Sciatic nerve (tissue), 2 donors: ENCODE data around the gene C17orf113. TPM values are rescaled to one million over a fixed set of nuclear protein-coding genes. Genes with fewer than 3 reads are reported as not detected.

Experiments
- ATAC-seq: fragments of 200-7000 bp; cut with Tn5 transposase; one replicate; pipeline ENCODE4 v1.9.1; 2020; ENCODE audit warnings: mild to moderate bottlenecking, moderate library complexity
- DNase-seq: peaks from one replicate; pipeline ENCODE4 v3.0.0-alpha.2; 2020; ENCODE audit warnings: low spot score
- intact Hi-C: fragments of 100-400 bp; cut with DNase I; formaldehyde crosslinking; loops from one replicate; pipeline ENCODE4 v1.14.2; 2022
- total RNA-seq: library from RNA; stranded (reverse); fragmentation: NEBNext Ultra II Directional; extraction: Animal tissue kit (Norgen Biotek cat#: 25700); gene quantifications from one replicate; pipeline ENCODE4 v1.2.1, GENCODE V29; 2021
- donor health status: DM: no; HTN: no; CAD: no.
- donor health status: DM: no; HTN: no; CAD: no.

Gene C17orf113
- 2.9 TPM for total RNA-seq

DNA sequence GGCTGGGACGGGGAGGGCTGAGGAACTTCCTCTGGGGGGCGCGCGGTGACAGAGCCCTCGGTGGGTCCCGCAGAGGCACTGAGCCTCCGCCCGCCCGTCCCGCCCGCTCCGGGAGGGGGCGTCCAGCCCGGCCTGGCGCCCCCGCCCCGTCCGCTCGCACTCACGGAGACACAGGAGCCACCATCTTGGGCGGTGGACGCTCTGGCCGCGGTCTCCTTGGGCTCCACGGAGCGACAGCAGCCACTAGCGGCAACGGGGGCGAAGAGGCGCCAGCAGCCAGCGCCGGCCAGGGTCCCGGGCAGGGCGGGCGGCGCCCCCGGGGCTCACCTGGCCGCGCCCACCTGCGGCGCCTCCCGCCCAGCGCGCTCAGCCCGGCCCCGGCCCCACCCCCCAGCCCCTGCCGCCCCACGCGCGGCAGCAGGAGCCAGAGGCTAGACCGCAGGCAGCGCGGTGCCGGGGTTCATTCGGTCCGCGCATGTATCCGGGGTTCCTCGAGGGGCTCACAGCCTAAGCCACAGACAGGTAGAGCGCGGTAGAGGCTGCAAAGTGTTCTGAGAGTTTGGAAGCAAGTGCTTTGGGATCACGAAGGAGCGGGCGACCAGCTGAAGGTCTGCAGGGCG is at the start of gene C17orf113:
C17orf113 (minus strand) TSS at position 209 of the 620 bp plus-strand sequence. CDS start 7,225 bp downstream, outside the sequence.
- DNase-seq (peak; percentile 73), ATAC-seq (peak; percentile 71)
- intact Hi-C loops: no loop called here

DNA sequence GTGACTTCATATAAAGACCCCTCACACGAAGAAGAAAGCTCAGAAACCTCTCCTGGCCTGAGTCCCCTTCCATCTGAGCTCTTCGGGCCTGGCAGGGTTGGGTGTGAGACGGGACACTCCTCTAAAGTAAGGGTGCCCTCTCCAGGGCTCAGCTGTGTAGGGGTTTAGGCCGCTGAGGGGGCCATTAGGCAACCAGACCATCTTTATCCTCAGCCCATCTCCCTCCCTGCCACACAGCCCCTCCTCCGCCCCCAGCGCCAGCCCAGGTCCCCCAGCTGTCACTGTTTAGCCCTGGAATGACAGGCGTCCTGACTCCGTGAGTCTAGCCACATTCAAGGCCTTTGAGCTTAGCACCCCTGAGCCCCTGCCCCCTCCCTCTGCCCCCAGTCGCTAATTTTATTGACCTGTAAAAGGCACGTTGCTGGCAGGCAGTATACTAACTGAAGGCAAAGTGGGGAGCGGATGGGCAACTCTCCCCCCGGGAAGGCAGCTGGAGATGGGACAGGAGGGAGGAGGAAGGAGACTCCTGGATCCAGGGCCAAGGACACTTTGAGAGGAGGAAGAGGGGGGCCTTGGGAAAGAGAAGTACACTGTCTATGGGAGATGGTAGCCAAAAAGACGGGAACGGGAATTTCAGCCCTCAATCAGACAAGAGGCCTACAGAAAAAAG is 48.5 kb upstream of the C17orf113 start:
- ATAC-seq (no peak), DNase-seq (no peak)
- intact Hi-C loops: no loop called here

DNA sequence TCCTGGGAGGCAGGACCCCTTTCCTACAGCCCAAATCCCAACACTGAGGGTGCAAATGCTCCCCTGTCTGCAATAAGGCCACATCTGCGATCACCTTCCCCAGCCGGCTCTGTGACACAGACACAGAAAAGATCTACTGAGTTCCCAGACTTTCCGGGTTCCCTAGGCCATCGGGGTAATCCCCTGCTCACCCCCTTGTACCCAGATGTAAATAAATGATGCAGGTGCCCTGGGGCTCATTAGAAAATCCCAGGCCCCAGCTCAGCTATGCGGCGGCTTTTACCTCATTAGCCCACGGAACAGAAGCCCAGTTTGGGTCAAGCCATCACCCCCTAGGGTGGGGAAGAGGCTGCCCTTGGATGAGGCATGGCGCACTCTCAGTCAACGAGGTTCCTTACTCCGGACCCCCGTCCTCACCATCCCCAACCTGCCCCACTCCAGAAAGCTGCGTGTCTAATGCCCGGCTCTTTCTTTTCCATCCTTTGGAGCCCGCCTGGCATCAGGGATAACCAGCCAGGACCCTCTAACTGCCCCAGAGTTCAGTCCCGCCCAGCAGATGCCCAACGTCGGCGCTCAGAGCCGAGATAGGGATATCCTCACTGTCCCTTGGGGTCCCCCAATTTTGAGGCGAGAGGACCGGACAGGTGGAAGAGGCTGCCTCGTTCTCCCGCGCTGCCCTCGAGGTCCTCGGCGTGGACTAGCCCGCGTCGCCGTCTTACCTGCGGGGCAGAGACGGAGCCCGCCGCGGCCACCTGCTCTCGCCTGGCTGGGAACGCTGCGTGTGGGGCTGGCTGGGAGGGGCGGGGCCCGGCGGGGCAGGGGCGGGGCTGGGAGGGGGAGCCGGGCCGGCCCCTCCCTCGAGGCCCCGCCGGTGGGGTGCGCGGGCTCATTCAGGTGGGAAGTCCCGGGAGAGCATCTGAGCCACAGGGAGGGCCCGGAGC is 47.6 kb upstream of the C17orf113 start, which contains the start of gene ZNF385C:
ZNF385C (minus strand) TSS at position 783 of the 941 bp plus-strand sequence. CDS start 35,417 bp downstream, outside the sequence.
- DNase-seq (no peak), ATAC-seq (no peak)
- intact Hi-C loops: no loop called here

DNA sequence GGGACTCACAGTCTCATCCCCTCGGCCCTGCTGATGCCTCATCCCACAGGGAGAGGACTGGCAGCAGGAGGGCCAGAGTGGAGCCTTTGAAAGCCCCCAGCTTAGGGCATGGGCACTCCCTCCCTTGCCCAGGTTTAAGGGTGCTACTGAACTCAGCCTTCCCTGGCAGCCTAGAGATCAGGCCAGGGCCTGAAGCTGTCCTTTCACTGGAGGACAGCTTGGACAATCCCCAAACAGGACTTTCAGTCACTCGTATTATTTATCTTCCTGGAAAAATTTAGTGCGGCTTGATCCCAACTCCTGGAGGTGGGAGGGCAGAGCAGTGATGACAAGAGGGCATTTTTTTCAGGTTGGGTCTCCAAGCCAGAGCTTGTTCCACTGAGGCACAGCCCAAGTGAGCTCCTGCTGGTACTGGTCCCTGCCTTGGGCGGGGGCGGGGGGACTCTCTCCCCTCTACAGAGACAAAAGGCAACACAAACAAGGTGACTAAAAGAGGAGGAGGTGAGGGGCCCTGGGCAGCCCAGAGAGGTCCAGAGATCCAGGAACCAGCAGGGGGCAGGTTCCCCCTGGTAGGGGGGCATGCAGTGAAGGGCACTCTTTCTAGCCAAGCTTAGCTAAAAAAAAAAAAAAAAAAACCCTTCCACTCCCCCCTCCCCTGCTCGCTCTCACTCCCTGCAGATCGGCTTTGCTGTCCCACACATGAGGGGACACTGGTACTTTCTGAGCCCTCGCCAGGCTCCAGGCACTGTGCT is 46.1 kb upstream of the C17orf113 start:
- intact Hi-C loops: no loop called here
- DNase-seq (no peak), ATAC-seq (no peak)

DNA sequence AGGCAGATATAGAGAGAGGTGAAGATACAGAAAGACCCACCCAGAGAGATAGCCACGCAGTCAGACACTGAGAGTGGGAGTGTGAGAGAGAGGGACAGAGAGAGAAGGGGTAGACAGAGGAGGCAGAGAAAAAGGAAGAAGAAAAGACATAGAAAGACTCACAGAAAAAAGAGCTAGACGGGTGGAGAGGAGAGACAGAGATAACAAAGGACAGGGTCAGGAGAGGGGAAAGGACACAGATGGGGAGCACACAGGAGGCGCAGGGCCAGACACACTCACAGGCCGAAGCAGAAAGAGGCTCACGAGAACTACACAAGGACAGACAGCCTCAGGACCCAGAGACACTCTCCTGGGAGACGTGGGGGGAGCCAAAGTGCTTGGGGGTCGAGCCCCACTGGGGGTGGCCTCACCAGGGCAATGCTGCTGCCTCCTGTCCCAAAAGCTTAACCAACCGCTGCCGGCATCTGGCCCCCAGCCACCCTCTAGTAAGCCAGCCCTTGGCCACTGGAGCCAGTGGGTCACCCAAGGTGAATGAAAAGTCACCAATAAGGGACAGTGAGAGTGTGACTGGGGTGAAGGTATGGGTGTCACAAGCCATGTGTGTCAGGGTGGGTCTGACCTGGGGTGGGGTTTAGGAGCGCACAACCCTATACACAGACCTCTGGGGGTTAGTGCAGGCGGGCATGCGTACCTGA is 44.1 kb upstream of the C17orf113 start:
- intact Hi-C loops: no loop called here
- DNase-seq (no peak), ATAC-seq (no peak)

DNA sequence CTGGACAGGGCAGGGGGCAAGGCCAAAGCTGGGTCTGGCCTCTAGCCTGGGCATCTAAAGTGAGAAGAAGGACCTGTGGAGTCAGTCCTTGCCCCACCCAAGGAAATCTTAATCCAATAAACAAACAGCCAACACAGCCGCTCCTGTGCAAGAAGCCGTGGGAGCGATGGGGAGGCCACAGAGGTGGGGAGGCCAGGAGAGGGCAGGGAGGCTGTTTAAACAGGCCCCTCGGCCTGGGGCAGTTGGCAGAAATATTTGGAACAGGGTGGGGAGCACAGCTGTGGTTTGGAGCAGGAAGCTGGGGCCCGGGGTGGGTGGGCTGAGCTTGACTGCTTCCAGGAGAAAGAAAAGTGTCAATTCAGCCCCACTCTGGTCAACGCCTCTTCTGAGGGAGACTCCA is 42.5 kb upstream of the C17orf113 start:
- no peak for ATAC-seq
- DNase-seq: no peak
- intact Hi-C loops: no loop called here

DNA sequence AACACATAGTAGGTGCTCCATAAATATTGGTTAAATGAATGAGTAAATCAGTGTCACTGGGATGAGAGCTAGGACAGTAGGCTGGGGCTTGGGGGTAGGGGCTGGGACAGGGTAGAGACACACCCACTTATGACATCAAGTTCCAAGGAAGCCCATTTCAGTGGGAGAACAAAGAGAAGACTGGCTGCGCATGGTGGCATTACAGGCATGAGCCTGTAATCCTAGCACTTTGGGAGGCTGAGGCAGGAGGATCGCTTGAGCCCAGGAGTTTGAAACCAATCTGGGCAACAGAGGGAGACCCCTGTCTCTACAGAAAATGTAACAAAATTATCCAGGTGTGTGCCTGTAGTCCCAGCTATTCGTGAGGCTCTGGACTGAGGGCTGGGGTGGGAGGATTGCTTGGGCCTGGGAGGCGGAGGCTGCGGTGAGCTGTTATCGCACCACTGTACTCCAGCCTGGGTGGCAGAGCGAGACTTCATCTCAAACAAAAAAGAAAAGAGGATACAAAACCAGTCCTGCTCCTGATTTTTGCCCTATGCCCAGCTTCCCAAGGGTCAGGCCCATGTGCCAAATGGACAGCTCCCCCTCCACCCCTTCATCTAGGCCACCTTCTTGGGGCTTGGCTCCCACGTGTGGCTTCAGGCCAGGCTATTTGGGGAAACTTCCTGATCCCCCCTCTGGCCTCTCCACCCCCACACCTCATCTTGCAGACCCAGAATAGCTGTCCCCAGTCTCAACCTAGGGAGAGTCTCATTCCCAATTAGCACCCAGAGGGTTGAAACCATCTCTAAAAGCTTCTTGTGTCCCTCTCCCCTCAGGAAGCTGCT is 40.8 kb upstream of the C17orf113 start:
- ATAC-seq (no peak), DNase-seq (no peak)
- intact Hi-C loops: no loop called here

DNA sequence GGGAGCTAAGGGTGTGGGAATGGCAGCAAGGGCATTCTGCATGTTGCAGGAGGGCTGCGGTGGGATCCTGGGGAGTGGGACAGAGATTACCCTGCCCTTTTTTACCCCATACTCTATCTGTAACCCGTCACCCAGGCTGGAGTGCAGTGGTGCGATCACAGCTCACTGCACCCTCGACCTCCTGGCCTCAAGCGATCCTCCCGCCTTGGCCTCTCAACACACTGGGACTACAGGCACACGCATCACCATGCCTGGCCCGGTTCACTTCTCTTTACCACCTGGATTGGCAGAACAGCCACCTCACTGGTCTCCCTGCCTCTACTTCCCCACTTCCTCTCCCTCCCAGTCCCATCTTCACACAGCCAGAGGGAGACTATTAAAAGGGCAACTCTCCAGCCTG is 38.3 kb upstream of the C17orf113 start:
- intact Hi-C loops: no loop called here
- ATAC-seq (peak; percentile 12), DNase-seq (no peak)

DNA sequence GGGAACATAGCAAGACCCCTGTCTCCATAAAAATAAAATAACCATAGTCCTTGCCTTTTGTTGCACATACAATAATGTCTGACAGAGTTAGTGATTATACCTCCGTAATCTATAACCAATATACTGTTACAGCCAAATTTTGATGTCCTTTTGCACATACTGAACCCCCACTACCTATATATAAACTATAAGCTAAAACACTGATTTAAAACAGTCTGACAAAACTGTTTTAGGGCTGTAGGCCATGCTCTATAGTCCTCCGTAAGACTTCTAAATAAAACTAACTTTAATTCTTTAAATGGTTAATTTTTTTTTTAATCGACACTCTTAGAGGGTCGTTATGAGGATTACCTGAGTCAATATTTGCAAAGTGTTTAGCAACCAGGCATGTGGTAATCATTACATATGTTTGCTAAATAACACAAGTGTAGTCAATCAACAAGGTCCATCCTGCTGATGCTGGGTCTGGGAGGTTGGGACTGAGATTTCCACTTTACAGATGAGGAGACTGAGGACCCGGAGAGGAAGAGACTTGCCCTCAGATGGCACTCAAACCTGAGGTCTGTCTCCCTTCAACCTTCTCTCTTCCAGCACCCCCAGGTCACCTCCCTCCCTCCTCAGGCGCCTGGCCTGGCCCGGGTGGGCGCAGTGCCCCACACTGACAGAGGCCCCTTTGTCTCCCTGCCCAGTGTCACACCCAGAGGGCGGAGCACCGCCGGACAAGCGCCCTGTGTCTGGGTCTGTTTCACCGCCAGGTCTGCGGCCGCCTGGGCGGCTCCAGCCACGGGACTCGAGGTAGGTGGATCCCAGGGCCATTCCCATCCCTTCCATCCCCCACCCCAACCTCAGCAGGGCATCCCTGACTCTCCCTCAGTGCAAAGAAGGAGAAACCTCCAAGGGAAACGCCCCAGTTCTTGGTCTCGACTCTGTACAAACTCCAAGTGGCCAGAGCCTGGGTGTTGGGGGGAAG is 37.6 kb upstream of the C17orf113 start:
- DNase-seq (peak; percentile 74), ATAC-seq (peak; percentile 86)
- intact Hi-C loops: no loop called here

DNA sequence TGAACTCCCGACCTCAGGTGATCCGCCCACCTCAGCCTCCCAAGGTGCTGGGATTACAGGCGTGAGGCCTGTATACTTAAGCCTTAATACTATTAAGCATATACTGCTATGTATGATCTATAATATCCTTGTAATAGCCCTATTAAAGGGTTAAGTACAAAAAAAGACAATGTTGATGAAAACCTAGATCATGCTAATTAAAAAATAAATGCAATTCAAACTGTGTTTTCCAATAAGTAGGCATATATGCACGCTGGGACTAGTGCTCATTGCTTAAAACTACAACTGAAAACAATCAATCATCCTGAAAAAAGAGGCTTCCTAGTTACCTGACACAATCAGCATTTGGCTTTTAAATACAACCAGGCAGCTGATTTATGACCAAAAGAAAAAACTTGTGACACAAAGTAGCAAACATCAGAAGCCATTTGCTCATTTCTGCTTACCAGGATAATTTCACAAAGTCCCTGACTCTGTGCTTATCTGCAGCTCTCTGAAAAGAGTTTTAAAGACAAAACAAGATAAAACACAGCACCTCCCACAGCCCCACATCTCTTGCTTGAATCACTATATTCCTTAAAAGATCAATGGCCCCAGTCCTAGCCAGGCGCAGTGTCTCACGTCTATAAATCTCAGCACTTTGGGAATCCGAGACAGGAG is 36.8 kb upstream of the C17orf113 start:
- intact Hi-C loops: no loop called here
- DNase-seq: no peak

DNA sequence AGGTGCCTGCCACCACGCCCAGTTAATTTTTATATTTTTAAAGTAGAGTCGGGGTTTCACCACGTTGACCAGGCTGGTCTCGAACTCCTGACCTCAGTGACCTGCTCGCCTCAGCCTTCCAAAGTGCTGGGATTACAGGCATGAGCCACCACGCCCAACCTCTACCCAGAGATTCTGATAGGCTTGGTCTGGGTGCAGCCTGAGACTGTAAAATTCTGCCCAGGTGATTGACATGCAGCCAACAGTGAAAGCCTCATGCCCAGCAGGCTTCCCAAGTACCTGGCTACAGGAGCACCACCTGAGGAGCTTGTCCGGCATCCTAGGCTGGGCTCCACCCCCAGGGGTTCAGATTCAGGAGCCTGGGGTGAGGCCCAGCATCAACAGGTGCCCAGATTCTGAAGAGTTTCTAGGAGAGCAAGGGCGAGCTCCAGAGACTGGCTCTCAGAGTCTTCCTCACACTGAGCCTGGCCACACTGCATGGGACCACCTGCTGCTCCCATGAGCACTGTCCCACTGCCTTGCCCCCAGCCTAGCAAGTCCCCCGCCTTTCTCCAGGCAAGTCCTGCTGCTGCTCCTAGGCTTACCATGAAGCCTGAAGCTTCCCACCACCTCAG is 31.2 kb upstream of the C17orf113 start:
- intact Hi-C loops: no loop called here
- DNase-seq (no peak), ATAC-seq (no peak)

More for the DNA sequence above, 36.8 kb upstream of the C17orf113 start:
- ATAC-seq: no peak

DNA sequence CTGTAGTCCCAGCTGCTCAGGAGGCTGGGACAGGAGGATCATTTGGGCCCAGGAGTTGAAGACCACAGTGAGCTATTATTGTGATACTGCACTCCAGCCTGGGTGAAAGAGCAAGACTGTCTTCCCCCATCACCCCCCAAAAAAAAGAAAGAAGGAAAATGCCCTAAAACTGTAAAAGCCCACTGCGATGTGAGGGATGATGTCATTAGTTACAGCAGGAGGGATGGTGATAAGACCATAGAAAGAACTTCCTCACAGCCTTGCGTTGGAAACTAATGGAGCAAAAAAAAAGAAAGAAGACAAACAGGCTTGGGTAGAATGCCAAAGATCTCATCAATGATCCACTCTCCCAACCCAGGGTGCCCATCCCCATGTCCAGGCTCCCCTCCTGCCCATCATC is 29.1 kb upstream of the C17orf113 start:
- intact Hi-C loops: no loop called here
- ATAC-seq (no peak), DNase-seq (no peak)

DNA sequence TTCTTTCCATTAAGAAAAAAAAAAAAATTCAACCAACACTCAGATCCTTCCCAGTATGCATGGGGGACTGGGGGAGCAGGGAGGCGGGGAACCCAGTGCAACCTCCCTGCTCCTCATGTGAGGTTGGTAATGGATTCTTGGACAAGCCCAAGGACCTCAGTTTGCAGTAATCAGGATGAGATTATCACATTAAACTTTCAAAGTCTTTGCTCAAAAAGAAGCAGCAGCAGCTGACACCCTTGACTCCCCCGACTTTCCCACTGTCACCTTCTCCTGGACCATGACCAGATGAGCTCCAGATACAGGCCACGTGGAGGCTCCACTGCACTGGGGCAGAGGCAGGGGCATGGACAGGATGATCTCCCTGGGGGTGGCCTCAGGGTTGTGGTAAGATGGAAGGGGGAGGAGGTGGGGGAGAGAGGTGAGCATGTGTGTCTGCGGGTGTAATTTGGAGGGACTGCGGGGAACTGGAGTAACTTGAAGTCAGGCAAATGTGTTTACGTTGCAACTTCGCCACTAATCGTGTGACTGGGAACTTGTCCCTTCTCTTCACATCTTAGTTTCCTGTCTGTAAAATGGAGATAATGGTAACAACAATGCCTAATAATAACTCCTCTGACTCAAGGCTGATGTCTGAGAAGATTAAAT is 28.1 kb upstream of the C17orf113 start:
- intact Hi-C loops: no loop called here
- DNase-seq: no peak

DNA sequence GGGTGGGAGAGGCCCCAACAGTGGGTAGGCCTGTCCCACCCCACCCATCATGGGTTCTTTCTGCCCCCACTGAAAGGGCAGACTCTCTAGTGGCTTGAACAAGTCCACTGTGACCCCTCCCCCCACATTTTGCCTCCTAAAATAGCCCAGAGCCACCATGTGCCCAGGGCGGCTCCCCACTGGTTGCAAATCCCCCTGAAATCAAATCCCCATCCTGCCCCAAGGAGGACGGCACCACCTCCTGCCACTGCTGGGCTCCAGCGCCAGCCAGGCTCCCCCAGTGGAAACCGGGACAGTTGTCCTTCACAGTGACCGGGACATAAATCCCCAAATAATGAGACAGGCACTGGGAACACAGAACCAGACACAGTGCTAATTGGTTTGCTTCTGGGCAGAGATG is 27.4 kb upstream of the C17orf113 start:
- intact Hi-C loops: no loop called here
- DNase-seq (no peak), ATAC-seq (no peak)

More for the DNA sequence above, 28.1 kb upstream of the C17orf113 start:
- ATAC-seq: no peak
